ENCODE results near the gene FOXI2.

The FOXI2 gene

DNA sequence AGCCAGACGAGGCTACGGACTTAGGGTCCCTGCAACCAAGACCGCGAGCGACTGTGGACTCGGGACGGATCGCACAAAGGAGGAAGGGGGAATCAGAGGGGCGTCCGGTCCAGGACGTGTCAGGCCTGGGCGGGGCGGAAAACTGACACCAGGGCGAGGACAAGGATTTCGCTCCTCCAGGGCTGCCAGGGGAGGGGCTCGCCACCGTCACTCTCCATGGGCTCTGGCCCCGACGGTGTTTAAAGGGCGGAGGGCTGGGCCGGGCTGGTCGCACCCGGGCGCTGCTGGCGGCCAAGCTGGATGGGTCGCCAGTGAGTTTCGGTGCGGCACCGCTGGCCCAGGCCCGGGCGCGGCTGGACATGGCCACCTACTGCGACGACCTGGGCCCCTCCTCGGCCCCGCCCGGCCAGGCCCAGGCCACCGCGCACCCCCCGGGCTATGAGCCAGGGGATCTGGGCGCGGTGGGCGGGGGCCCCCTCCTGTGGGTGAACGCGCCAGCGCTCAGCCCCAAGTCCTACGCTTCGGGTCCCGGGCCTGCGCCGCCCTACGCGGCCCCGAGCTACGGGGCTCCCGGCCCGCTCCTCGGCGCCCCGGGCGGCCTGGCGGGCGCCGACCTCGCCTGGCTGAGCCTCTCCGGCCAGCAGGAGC lies at the start of gene FOXI2:
Gene FOXI2, plus strand, starts transcription at position 271 of the 648 bp plus-strand sequence. Its CDS starts 89 bp downstream, at position 360.
- DNase-seq, result no peak

DNA sequence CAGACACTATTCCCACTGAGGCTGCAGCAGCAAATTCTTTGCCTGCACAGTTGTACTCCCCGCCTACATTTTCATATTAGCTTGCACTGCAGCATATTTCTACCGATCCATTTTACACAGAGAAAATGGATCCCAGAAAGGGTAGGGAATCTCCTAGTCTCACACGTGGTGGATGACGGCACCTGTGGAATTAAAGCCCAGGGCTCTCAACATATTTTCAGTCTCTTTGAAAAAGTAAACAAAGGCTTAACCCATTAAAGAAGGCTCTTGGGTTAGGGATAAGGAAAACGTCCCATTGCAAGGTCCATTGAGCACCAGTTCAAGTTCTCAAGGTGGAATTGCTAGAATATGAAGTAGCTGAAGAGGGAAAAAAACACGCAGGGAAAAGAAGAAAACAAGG lies 49.4 kb upstream of the FOXI2 start:
- no peak for DNase-seq

DNA sequence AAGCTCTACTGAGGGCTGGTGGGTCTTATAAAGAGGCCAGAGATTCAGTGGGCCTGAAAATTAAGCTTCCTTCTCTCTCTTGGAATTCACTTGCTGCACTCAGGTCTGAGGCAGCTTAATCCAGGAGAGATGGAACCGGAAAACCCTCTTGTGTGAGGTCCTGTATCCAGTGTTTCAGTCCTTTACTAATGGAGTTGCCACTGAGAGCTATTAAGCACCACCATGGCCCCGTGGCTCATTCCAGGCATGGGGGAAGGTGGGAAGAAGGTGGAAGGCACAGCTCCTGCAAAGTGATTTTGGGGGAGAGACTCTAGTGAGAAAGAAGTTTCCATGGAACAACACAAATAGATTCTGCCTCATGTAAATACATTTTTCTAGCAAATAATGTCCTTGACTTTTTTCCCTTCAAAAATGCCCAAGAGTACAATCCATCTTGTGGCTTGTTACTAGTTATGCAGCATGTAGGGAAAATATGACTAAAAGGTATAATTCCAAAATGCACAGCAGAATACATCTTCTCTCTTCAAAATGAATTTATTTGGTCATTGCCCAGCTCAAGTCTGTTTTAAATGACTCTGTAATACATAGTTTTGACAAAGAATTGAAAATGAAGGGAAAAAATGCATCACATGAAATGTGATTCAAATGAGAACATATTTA lies 46.7 kb upstream of the FOXI2 start:
- DNase-seq, result no peak

DNA sequence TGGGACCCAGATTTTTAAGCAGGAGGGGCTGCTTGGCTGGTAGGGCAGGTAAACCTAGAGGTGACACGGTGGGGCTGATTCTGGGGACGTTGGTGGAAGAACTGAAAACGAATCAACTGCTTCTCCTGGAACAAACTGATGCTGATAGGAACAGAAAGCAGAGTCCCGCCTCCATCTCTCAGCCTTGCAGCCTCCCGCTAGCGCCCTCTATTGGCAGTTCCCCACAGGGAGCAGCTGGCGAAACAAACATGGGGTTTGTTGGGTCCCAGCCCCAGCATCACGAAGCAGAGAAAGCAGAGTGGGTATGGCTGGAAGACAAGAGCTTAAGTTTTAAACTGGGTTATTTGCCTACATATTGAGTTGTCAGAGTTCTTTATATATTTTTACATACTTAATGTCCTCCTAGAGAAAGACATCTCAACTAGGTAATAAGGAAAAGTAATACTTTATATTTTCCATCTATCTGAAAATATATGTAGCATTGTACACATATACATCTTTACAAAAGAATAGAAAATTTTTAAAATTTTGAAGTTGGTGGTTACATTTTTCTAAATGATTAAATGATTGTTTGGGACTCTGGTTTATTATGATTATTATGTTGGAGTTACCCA lies 42.3 kb upstream of the FOXI2 start:
- DNase-seq, result peak; percentile 7

DNA sequence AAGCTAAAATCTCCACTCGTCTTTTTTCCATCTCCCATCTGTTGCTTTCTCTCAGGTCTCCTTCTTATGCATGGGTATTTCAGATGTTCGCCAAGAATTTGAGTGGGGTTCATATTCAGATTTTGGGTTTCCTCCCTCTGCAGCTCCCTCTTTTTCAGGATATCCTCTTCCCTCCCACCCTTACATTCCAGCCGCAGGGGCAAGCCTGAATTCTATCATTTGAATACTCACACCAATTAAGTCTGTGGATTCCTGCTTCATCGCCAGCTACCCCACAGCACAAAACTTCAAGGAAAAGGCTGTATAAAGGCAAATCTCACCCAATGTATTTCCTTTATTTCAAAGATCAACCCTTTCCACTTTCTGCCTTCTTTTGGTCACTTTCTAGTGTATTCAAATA lies 41.6 kb upstream of the FOXI2 start:
- DNase-seq, result no peak

DNA sequence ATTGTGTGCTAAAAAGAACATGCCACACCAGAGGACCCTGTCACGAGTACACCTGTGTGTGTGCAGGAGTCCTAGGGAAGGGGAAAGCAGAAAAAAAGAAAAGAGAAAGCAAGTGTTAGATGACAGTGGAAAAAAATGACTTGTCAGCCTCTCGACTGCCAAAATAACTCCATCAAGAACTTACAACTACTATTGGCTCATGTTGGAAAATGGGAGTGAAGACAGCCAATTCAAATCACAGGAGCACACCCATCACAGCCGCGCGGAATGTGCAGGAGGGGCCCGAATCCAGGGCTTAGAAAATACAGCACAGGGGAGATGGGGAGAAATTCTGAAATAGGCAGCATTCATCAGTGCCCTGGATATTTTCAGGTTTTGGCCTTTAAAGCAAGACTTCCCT lies 38.1 kb upstream of the FOXI2 start:
- DNase-seq, result no peak

DNA sequence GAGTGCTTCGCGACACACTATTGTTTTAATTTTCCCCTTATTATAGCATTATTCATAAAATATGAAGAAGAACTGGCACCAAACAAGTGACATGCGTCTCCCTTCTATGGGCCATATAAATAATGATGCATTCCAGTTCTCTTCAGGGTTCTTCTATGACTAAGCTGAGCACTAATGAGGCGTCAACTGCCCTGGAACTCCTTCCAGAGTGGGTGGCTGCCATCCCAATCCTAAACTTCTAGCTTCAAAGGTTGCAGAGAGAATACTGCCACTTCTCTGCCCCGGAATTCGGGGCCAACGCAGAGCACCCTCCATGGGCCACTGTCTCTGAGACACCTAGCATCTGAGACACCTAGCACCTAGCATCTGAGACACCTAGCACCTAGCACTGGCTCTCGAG lies 37.7 kb upstream of the FOXI2 start:
- no peak for DNase-seq

DNA sequence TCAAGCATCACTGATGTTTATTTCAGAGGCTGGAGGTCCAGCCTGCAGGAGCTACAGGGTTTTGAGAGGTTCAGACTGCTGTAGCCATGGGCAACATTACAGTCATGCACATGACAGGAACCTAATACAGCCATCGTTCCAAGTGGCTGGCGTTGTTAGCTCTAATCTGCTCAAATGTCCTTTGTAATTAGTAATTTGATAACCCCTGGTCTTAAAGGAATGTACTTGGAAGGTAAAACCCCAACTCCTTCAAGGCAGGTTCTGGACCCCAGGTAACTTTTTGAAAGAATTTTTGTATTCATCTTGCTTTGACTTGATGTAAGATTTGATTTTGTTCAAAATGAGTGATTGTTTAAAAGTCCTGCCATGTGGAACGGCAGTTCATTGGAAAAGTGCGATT lies 34.7 kb upstream of the FOXI2 start:
- no peak for DNase-seq

DNA sequence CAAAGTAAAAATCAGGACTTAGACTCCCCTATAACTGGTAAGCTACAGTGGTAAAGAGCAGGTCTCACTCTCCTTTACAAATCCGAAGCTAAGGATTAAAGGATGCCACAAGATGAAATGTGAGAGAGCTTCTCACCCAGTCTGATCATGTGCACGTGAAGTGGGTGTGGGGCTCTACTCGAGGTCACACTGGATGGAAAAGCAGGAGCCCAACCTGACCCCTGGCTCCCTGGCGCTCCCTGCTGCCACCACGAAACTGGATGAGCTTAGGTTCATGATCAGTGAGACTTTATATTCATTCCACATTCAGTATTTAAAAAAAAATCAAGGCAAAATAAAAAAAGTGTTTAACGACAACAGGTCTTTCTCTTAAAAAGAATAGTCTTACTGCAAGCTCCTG lies 21.7 kb upstream of the FOXI2 start:
- no peak for DNase-seq

DNA sequence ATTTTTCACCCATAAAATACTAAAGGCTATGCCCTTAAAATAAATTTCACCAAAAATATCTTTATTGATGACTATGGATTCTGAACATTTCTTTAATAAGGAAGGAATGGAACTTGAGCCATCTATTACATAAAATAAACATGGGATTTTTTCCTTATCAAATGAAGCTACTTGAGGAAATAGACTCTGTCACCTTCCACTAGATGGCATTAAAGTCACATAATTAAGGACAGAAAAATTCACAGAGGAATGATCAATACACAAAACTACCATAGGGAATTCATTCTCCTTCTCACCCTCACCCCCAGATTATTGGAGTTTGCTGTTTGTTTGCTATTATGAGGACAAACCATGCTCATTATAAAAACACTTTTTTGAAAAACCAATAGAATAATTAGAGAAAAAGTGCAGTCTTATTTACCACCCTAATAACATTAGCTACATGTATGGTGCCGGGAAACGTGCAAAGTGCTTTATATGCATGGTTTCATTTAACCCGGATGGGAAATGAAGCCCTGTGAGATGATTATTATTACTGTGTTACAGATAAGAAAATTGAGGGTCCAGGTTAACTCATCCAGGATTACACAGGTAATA lies 21.1 kb upstream of the FOXI2 start:
- DNase-seq, result peak; percentile 2

DNA sequence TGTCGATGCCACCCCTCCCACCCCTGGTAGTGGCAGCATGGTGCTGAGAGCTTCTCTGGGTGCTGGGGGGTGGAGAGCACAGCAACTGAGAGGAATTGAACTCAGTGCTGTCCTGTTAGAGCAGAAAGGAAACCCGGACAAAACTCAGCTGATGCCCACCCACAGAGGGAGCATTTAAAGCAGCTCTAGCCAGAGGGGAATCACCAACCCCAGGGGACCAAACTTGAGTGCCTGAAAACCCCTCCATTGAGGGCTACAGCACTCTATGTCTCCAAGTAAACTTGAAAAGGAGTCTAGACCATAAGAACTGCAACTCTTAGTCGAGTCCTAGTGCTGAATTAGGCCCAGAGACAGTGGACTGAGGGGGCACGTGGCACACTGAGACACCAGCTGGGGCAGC lies 16.8 kb upstream of the FOXI2 start:
- DNase-seq, result no peak

DNA sequence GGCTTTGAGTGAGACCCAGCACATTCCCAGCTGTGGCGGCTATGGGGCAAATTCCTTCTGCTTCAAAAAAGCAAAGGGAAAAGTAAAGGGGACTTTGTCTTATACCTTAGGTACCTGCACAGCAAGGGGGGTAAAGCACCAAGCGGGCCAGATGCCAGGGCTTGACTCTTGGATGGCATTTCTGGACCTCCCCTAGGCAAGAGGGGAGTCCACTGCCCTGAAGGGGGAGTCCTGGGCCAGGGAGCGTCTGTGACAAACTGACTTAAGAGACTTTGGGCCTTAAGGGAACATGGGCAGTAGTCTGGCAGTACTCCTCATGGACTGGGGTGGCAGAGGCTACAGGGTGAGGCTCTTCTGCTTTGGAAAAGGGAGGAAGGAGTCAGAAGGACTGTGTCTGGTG lies 16.1 kb upstream of the FOXI2 start:
- DNase-seq, result no peak

DNA sequence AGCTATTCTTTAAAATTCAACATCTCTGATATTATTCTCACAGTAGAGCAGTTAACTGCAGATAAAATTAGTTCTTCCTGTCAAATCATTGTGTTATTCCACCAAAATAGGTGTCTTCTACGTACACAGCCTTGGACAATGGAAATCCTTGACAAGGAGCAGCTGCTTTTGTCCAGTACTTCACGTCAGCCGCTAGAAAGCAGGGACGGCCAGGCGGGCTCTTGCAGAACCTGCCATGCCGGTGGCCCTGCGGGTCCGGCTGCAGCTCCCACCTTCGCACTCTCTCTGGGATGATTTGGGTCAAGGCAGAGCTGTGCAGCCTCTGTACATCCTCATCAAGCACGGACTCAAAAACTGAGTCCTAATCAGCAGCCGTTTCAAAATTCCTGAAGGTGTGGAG lies 2.2 kb upstream of the FOXI2 start:
- DNase-seq, result no peak

DNA sequence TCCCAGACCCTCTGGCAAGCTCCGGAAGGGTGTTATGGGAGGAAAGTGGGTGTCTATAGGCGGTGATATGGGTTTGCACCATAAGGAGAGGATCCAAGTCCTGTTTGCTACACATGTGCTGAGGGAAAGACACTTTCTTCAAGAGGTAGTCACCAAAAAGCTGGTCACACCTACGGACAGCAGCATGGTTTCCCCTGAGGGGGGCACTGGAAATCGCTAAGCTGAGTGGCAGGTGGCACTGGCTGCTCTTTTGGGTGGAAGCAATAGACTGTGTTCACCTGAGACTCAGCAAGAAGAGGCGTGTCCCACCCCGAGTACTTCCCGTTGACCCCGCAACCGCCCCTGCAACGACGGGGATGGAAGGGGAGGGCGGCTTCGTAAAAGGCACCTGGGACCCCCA lies 1.8 kb upstream of the FOXI2 start:
- DNase-seq, result no peak

DNA sequence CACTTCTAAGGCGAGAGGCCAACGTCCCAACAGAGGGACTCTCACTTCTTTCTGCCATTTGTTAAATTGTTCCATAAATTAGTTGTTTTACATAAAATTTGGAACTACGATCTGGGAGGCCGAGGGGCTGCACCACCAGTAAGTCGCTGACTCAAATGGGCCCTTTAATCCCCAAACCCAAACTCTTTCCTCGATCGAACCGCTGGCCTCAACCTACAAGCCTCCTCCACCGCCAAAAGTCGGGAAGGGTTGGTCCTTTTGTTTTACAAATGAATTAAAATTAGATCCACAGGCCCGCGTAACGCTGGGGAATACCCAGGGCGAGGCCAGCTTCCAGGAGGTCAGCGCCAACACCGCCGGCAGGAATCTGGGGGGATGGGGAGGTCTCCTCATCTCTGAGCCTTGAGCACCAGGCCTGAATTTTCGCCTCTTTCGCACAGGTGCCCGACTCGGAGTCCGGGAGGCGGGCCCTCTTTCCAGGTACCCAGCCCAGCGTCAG lies 1.2 kb upstream of the FOXI2 start:
- DNase-seq, result no peak

DNA sequence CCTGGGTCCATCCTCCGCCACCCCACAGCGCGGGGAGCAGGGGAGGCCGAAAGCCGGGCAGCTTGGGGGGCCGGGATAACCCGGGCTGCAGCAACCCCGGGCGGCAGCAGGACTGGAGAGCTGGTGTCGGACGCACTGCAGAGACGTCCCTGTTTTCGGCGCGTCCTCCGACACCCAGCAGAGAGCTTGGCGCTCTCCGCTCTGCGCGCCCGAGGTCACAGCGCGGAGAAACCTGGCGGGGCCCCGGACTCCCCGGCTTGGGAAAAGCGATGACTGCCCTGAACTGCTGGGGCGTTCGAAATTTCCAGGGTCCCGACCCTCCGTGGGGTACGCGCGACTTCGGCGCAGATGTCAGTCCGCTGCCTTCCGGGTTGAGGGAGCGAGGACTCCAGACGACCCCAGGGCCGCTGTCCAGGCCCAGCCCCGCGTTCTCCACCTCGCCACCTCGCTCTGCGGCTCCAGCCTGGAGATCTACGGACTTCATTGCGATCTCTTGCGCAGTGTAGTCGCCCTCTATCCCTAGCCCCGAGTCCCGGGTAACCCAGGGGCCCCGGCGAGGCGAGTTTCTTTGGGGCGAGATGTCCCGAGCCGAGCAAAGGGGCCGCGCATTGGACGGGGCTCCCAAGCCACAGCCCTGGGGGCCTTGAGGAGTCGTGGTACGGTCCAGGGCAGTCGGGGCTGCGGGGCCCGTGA lies 617 bp upstream of the FOXI2 start:
- no peak for DNase-seq

DNA sequence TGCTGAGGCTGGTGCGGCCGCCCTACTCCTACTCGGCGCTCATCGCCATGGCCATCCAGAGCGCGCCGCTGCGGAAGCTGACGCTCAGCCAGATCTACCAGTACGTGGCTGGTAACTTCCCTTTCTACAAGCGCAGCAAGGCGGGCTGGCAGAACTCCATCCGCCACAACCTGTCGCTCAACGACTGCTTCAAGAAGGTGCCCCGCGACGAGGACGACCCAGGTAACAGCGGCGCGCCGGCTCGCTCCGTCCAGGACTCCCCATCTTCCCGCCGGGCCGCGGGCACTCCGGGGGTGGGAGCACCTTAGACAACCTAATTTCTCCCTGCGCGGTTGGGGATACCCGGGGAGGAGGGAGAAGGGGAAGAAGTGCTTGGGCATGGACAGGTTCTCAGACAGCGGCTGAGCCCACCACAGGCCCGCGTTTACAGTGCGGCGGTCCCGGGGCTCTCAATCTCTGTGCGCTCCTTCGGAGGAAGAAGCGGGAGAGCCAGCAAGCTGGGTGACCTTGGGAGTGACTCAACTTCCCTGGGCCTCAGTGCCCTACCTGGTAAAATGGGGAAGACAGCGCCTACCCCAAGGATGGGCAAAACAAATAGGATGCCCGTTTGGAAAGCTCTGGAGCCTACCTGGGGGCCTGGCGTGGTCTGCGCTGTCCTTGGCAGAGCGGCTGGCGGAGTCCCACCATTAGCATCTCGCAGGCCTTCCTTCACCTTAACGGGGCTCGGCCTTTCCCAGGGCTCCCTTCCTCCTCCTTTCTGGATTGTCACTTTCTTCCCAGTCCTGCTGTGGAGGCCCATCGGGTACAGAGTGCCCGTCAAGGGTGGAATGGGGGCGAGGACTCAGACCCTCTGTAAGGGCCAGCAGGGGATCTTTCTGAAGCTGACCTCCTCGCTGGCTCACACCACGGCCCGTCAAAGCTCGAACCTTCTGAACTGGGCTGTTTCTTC lies 852 bp downstream of the FOXI2 start:
- no peak for DNase-seq

DNA sequence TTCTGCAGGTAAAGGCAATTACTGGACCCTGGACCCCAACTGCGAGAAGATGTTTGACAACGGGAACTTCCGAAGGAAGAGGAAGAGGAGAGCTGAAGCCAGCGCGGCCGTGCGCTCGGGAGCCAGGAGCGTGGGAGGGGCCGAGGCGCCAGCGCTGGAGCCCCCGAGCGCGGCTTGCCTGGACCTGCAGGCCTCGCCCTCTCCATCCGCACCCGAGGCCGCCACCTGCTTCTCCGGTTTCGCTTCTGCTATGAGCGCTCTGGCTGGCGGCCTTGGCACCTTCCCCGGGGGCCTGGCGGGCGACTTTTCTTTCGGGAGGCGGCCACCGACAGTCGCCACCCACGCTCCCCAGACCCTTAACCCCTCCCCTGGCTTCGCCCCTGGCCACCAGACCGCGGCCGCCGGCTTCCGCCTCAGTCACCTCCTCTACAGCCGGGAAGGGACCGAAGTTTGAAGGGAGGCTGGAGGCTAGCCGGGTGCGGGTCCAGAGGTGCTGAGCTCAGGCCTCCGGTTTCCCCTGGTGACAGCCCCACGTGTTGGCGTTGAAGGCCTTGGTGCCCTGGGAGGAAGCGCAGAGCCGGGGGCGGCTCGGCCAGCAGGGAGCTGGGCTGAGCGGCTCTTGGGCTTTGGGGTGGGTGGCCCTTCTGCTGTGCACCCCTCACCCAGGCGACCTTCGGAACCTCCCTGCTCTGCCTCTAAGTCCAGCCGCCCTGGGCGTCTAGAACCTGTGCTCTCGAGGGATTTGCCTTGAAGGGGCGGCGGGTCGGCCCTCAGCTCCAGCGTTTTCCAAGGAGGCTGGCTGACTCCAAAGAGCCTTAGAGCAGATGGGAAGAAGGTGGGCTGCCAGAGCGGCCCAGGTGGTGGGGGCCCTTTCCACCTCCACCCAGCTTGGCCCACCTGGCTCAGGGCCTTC lies 1.8 kb downstream of the FOXI2 start:
- no peak for DNase-seq

DNA sequence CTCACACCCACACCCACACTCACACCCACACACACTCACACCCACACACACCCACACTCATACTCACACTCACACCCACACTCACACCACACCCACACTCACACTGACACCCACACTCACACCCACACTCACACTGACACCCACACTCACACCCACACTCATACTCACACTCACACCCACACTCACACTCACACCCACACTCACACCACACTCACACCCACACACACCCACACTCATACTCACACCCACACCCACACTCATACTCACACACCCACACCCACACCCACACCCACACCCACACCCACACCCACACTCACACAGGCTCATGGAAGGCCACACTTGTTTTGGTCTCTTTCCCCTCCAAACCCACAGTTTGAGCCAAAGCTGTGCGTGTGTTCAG lies 2.9 kb downstream of the FOXI2 start:
- no peak for DNase-seq

DNA sequence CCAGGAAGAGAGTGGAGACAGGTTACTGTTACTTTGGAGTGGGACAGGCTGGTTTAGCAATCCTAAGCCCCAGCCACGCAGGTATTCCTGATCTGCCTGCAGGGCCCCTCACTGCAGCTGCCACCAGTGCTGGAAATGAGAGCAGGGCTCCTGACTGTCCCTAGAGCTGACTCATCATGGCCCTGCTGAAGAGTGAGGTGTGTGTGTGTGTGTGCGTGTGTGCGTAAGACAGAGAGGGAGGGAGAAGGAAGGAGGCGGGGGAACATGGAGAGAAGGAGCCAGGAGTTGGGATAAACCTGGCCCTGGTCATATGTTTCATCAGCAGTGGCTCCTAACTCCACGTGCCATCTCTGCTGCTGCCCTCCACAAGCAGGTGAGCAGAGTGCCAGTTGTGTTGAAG lies 3.6 kb downstream of the FOXI2 start:
- no peak for DNase-seq

DNA sequence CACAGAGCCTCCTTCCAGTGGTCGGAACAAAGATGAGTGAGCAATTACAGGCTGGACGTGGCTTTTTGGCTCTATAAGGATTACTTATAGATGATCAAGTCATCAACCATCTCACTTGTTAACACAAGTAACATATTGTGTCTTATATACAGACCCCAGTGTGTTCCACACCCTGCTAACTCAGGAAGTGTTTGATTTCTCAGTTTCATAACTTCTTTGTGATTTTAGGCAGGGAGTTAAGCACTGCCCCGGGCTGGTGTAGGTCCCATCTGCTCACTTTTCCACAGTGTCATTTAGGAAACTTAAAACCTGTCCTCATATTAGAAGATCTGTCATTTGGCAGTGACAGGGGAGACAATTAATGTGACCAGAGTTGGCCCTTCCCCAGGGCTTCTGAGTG lies 6.2 kb downstream of the FOXI2 start:
- no peak for DNase-seq

All from fibroblast of skin of right quadriceps (primary cell).